ENCODE measurements around the gene AIFM2. TPM values are rescaled to one million over a fixed set of nuclear protein-coding genes. Genes with fewer than 3 reads are reported as not detected.
A peak's percentile ranks its signal among the peaks of the same experiment; 100 is the strongest.

The AIFM2 gene
- total and polyA plus RNA-seq, 10 donors = 4.3 to 9.4 (median 7.4) TPM

GRCh38 chr10:70115948-70116682, 16.5 kb downstream of the AIFM2 start:
- Histone ChIP-seq H3K9me3 (no peaks in the 10 kb centered on the region), H3K27ac (no peak overlapping the region), H3K36me3 (peaks cover 0 to 84% (median 34%) of the 10 kb centered on the region in 6 donors), H3K4me1 (peaks cover 0 to 13% (median 7%) of the 10 kb centered on the region in 6 donors), H3K4me3 (no peak overlapping the region), H3K27me3 (replicated peaks in 1 of 7) (no peaks in the 10 kb centered on the region)
- no peak for TF ChIP-seq POLR2A (IDR thresholded peaks at IDR 0.05)
- TF ChIP-seq, protein P1, sequence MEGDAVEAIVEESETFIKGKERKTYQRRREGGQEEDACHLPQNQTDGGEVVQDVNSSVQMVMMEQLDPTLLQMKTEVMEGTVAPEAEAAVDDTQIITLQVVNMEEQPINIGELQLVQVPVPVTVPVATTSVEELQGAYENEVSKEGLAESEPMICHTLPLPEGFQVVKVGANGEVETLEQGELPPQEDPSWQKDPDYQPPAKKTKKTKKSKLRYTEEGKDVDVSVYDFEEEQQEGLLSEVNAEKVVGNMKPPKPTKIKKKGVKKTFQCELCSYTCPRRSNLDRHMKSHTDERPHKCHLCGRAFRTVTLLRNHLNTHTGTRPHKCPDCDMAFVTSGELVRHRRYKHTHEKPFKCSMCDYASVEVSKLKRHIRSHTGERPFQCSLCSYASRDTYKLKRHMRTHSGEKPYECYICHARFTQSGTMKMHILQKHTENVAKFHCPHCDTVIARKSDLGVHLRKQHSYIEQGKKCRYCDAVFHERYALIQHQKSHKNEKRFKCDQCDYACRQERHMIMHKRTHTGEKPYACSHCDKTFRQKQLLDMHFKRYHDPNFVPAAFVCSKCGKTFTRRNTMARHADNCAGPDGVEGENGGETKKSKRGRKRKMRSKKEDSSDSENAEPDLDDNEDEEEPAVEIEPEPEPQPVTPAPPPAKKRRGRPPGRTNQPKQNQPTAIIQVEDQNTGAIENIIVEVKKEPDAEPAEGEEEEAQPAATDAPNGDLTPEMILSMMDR (IDR thresholded peaks at IDR 0.05 in 8 of 11, conservative IDR thresholded peaks at IDR 0.05 in 3 of 11) = peak; percentile 67 to 90 (median 81)
- 44 to 50% (median 46%) methylated on average over 12 of the region's 12 CpGs for WGBS, 5 donors
- DNase-seq = peak; percentile 76
- intact Hi-C loops (cut with DNase I; ENCODE audit: low total_unique reads) = no loop called here

- intact Hi-C loops (cut with DNase I; ENCODE audit: low total_unique reads) = no loop called here
- Histone ChIP-seq H3K4me3 (no peak overlapping the region), H3K36me3 (peaks cover 0 to 86% (median 32%) of the 10 kb centered on the region in 6 donors), H3K27me3 (replicated peaks in 1 of 7) (no peaks in the 10 kb centered on the region), H3K9me3 (no peaks in the 10 kb centered on the region), H3K27ac (no peak overlapping the region), H3K4me1 (peaks cover 0 to 13% (median 7%) of the 10 kb centered on the region in 6 donors)
- TF ChIP-seq, protein P1 (IDR thresholded peaks at IDR 0.05 in 8 of 11, conservative IDR thresholded peaks at IDR 0.05 in 3 of 11) = no peak
- TF ChIP-seq POLR2A (IDR thresholded peaks at IDR 0.05) (no peak), POLR2AphosphoS5 (IDR thresholded peaks at IDR 0.05) (no peak)
- 87 to 100% (median 97%) methylated on average over 3 to 15 of the region's 15 CpGs for WGBS, 5 donors
- DNase-seq = peak; percentile 66
Observed at GRCh38 chr10:70114902-70115301, 17.7 kb downstream of the AIFM2 start.

- H3K9me3 ChIP-seq = no peaks in the 10 kb centered on the region
- no peak overlapping the region for H3K27ac ChIP-seq
- TF ChIP-seq POLR2A (IDR thresholded peaks at IDR 0.05) (no peak), POLR2AphosphoS5 (IDR thresholded peaks at IDR 0.05) (no peak)
- TF ChIP-seq, protein P1 (IDR thresholded peaks at IDR 0.05 in 8 of 11, conservative IDR thresholded peaks at IDR 0.05 in 3 of 11) = no peak
- H3K27me3 ChIP-seq (replicated peaks in 1 of 7) = no peaks in the 10 kb centered on the region
- DNase-seq = peak; percentile 34
- intact Hi-C loops (cut with DNase I; ENCODE audit: low total_unique reads) = no loop called here
- peaks cover 0 to 74% (median 29%) of the 10 kb centered on the region in 6 donors for H3K36me3 ChIP-seq
- no peak overlapping the region for H3K4me3 ChIP-seq
- WGBS, 5 donors = 81 to 90% (median 87%) methylated on average over 8 of the region's 8 CpGs
- H3K4me1 ChIP-seq = peaks cover 0 to 13% (median 7%) of the 10 kb centered on the region in 6 donors
Observed at GRCh38 chr10:70112071-70112470, 20.6 kb downstream of the AIFM2 start.

- Histone ChIP-seq H3K4me1 (peaks cover 0 to 10% (median 6%) of the 10 kb centered on the region in 6 donors), H3K4me3 (no peak overlapping the region), H3K27me3 (replicated peaks in 1 of 7) (no peaks in the 10 kb centered on the region), H3K27ac (no peak overlapping the region), H3K36me3 (peaks cover 0 to 70% (median 29%) of the 10 kb centered on the region in 6 donors), H3K9me3 (no peaks in the 10 kb centered on the region)
- WGBS, 5 donors = 92 to 98% (median 95%) methylated on average over 22 of the region's 22 CpGs
- TF ChIP-seq POLR2A (IDR thresholded peaks at IDR 0.05) = no peak
- TF ChIP-seq, protein P1 (IDR thresholded peaks at IDR 0.05 in 8 of 11, conservative IDR thresholded peaks at IDR 0.05 in 3 of 11) = no peak
- TF ChIP-seq POLR2AphosphoS5 (IDR thresholded peaks at IDR 0.05) = no peak
- peak; percentile 70 for DNase-seq
- intact Hi-C loops (cut with DNase I; ENCODE audit: low total_unique reads) = no loop called here
Observed at GRCh38 chr10:70111496-70111895, 21.1 kb downstream of the AIFM2 start.
